Left lung (tissue), 10 donors: Measurements from ENCODE around the gene ZMYND15. TPM values are rescaled to one million over a fixed set of nuclear protein-coding genes. Genes with fewer than 3 reads are reported as not detected.
A peak's percentile ranks its signal among the peaks of the same experiment; 100 is the strongest.
"Not testable (repeated sequence)": the region's sequence is repeated elsewhere in the genome, so short reads cannot be mapped to it uniquely, and the experiment has no call there.

Experiments
- ATAC-seq: fragments of 200-7000 bp; cut with Tn5 transposase; one replicate; pipeline ENCODE4 v1.9.1; 2020; ENCODE audit warnings: moderate library complexity
- DNase-seq, 4 donors: peaks; one replicate each; pipeline ENCODE4 v3.0.0-alpha.2; 2013 to 2020
- H3K27ac ChIP-seq, 2 donors: fragments of 200-600 bp; sonication (generic) in 1 of 2; one replicate each; pipeline versions ENCODE4 v1.5.0 to v1.8.0; 2020 to 2021
- H3K27me3 ChIP-seq, 2 donors: fragments of 200-600 bp; sonication (generic) in 1 of 2; one replicate each; pipeline versions ENCODE4 v1.5.0 to v1.8.0; 2020 to 2021
- H3K36me3 ChIP-seq, 2 donors: fragments of 200-600 bp; sonication (generic) in 1 of 2; one replicate each; pipeline versions ENCODE4 v1.5.0 to v1.8.0; 2020 to 2021
- H3K4me1 ChIP-seq, 2 donors: fragments of 200-600 bp; one replicate each; pipeline ENCODE4 v1.8.0; 2021
- H3K4me3 ChIP-seq, 2 donors: fragments of 200-600 bp; sonication (generic) in 1 of 2; one replicate each; pipeline versions ENCODE4 v1.5.0 to v1.8.0; 2020 to 2021; ENCODE audit warnings: mild to moderate bottlenecking in 1 of 2
- H3K9me3 ChIP-seq, 2 donors: fragments of 200-600 bp; sonication (generic) in 1 of 2; one replicate each; pipeline versions ENCODE4 v1.5.0 to v1.8.0; 2020 to 2021
- CTCF ChIP-seq, 2 donors: fragments of 200-600 bp; sonication (generic) in 1 of 2; IDR thresholded peaks; one replicate each; pipeline versions ENCODE4 v1.5.0 to v1.8.0; 2021; ENCODE audit warnings: antibody characterized with exemption in 2 of 2
- intact Hi-C, 2 donors: fragments of 100-400 bp; cut with DNase I; formaldehyde crosslinking; loops; one replicate each; pipeline versions ENCODE4 v1.11.2 to v1.14.2; 2022
- polyA plus RNA-seq, 6 donors: library from polyadenylated mRNA; unstranded; fragments of 120-200 nt; gene quantifications; one replicate each; pipeline ENCODE4 v1.2.1, GENCODE V29; 2013; ENCODE audit not compliant: insufficient read length in 6 of 6
- total RNA-seq, 2 donors: library from RNA; stranded (reverse); fragmentation: NEBNext Ultra II Directional; extraction: Animal tissue kit (Norgen Biotek cat#: 25700); gene quantifications; one replicate each; pipeline ENCODE4 v1.2.1, GENCODE V29; 2021
- donor health status: DM: no; HTN: yes; CAD: no.
- donor health status: DM: no; HTN: no; CAD: no.

Gene ZMYND15
- total and polyA plus RNA-seq, 8 donors, result 0.34 to 5.2 (median 0.59) TPM

GRCh38 chr17:4696437-4696805 lies 43.2 kb upstream of the ZMYND15 start:
- no peak for ATAC-seq
- no peak for TF ChIP-seq CTCF (IDR thresholded peaks at IDR 0.05)
- Histone ChIP-seq H3K4me1 (peaks cover 0 to 17% of the 10 kb centered on the region in 2 donors), H3K36me3 (peaks cover 0 to 3% of the 10 kb centered on the region in 2 donors), H3K27ac (peak overlapping the region in 1 of 2 donors; percentile 45), H3K9me3 (no peaks in the 10 kb centered on the region), H3K4me3 (no peak overlapping the region), H3K27me3 (no peaks in the 10 kb centered on the region)
- DNase-seq, result no peak
- intact Hi-C loops, result no loop called here

- ATAC-seq, H3K27ac ChIP-seq, H3K9me3 ChIP-seq, H3K36me3 ChIP-seq, DNase-seq, H3K4me3 ChIP-seq, H3K27me3 ChIP-seq: not testable (repeated sequence)
- peaks cover 3 to 32% of the 10 kb centered on the region in 2 donors for H3K4me1 ChIP-seq
- intact Hi-C loops, result loop anchor here in 1 of 2 donors (10.0 kb wide), 1 partner anchor 195 kb away; the partner anchor contains the start of gene C17orf107
Observed at GRCh38 chr17:4699401-4700056, 40.1 kb upstream of the ZMYND15 start.

GRCh38 chr17:4701116-4701515 lies 38.5 kb upstream of the ZMYND15 start:
- DNase-seq, result no peak
- no peak for ATAC-seq
- Histone ChIP-seq H3K27me3 (no peaks in the 10 kb centered on the region), H3K36me3 (peaks cover 0 to 3% of the 10 kb centered on the region in 2 donors), H3K4me1 (peaks cover 3 to 32% of the 10 kb centered on the region in 2 donors), H3K27ac (no peak overlapping the region), H3K4me3 (no peak overlapping the region), H3K9me3 (no peaks in the 10 kb centered on the region)
- intact Hi-C loops, result loop anchor here in 1 of 2 donors (10.0 kb wide), 1 partner anchor 194 kb away; the partner anchor contains the start of gene C17orf107
- TF ChIP-seq CTCF (IDR thresholded peaks at IDR 0.05), result no peak

GRCh38 chr17:4703330-4703691 lies 36.3 kb upstream of the ZMYND15 start:
- peaks cover 3 to 25% of the 10 kb centered on the region in 2 donors for H3K4me1 ChIP-seq
- no peak for DNase-seq
- intact Hi-C loops, result loop anchor here in 1 of 2 donors (10.0 kb wide), 1 partner anchor 191 kb away; the partner anchor contains the start of gene C17orf107
- H3K9me3 ChIP-seq, result no peaks in the 10 kb centered on the region
- peak overlapping the region; percentile 67 to 77 for H3K4me3 ChIP-seq
- H3K27me3 ChIP-seq, result no peaks in the 10 kb centered on the region
- no peak for ATAC-seq
- peak overlapping the region in 1 of 2 donors; percentile 68 for H3K27ac ChIP-seq
- no peaks in the 10 kb centered on the region for H3K36me3 ChIP-seq
- TF ChIP-seq CTCF (IDR thresholded peaks at IDR 0.05), result no peak

GRCh38 chr17:4704574-4704907 lies 35.1 kb upstream of the ZMYND15 start:
- not testable (repeated sequence) for ATAC-seq, H3K27me3 ChIP-seq, DNase-seq, H3K36me3 ChIP-seq, H3K9me3 ChIP-seq
- H3K4me1 ChIP-seq, result peaks cover 3 to 31% of the 10 kb centered on the region in 2 donors
- peak overlapping the region in 1 of 2 donors; percentile 68 for H3K27ac ChIP-seq
- H3K4me3 ChIP-seq, result peak overlapping the region; percentile 67 to 77
- intact Hi-C loops, result loop anchor here in 1 of 2 donors (10.0 kb wide), 1 partner anchor 190 kb away; the partner anchor contains the start of gene C17orf107

- ATAC-seq (no peak), DNase-seq (no peak)
- Histone ChIP-seq H3K4me3 (no peak overlapping the region), H3K4me1 (peaks cover 6 to 35% of the 10 kb centered on the region in 2 donors), H3K9me3 (no peaks in the 10 kb centered on the region), H3K36me3 (no peaks in the 10 kb centered on the region), H3K27ac (no peak overlapping the region), H3K27me3 (no peaks in the 10 kb centered on the region)
- no peak for TF ChIP-seq CTCF (IDR thresholded peaks at IDR 0.05)
- intact Hi-C loops, result loop anchor here in 1 of 2 donors (10.0 kb wide), 1 partner anchor 190 kb away; the partner anchor contains the start of gene C17orf107
Observed at GRCh38 chr17:4704991-4705390, 34.6 kb upstream of the ZMYND15 start.
